H9 (cell line): Measurements from ENCODE around the gene TLE5. TPM values are rescaled to one million over a fixed set of nuclear protein-coding genes. Genes with fewer than 3 reads are reported as not detected.

ENCODE experiments used
- DNase-seq: peaks from one replicate; pipeline ENCODE4 v3.0.0-alpha.2; 2017
- H2AFZ ChIP-seq: one replicate; pipeline ENCODE4 v1.6.1; 2013; ENCODE audit warnings: mild to moderate bottlenecking, low read length, control low read depth, moderate library complexity
- H2AK5ac ChIP-seq: 2 replicates; pipeline ENCODE4 v1.6.1; 2013; ENCODE audit warnings: low read length, control low read depth, mixed read lengths; ENCODE audit not compliant: insufficient read length
- H2BK120ac ChIP-seq: one replicate; pipeline ENCODE4 v1.6.1; 2013; ENCODE audit warnings: low read depth, mild to moderate bottlenecking, low read length, control low read depth, inconsistent platforms; ENCODE audit not compliant: poor library complexity, severe bottlenecking
- H2BK12ac ChIP-seq: 2 replicates; pipeline ENCODE4 v1.6.1; 2013; ENCODE audit warnings: low read length, control low read depth, mixed read lengths, low read depth; ENCODE audit not compliant: insufficient read length
- H2BK15ac ChIP-seq: 2 replicates; pipeline ENCODE4 v1.6.1; 2013; ENCODE audit warnings: low read depth, low read length, control low read depth
- H2BK20ac ChIP-seq: one replicate; pipeline ENCODE4 v1.6.1; 2013; ENCODE audit warnings: low read depth, mild to moderate bottlenecking, low read length, control low read depth, inconsistent platforms; ENCODE audit not compliant: poor library complexity, severe bottlenecking
- H2BK5ac ChIP-seq: 2 replicates; pipeline ENCODE4 v1.6.1; 2013; ENCODE audit warnings: low read length, control low read depth, mixed read lengths; ENCODE audit not compliant: insufficient read length
- H3K14ac ChIP-seq: 2 replicates; pipeline ENCODE4 v1.6.1; 2013; ENCODE audit warnings: low read length, control low read depth; ENCODE audit not compliant: insufficient read depth
- H3K18ac ChIP-seq: 2 replicates; pipeline ENCODE4 v1.6.1; 2013; ENCODE audit warnings: low read depth, mild to moderate bottlenecking, mixed read lengths, low read length, control low read depth; ENCODE audit not compliant: insufficient read length
- H3K23ac ChIP-seq: 2 replicates; pipeline ENCODE4 v1.6.1; 2013; ENCODE audit warnings: low read length, control low read depth, mixed read lengths, low read depth; ENCODE audit not compliant: insufficient read length
- H3K23me2 ChIP-seq: 2 replicates; pipeline ENCODE4 v1.6.1; 2013; ENCODE audit warnings: low read depth, mild to moderate bottlenecking, mixed read lengths, low read length, control low read depth; ENCODE audit not compliant: insufficient read length, poor library complexity, severe bottlenecking
- H3K27ac ChIP-seq: 2 replicates; pipeline ENCODE4 v1.5.1; 2013; ENCODE audit warnings: low read length, control low read depth, mixed read lengths, low read depth; ENCODE audit not compliant: insufficient read length
- H3K27me3 ChIP-seq: 2 replicates; pipeline ENCODE4 v1.6.1; 2013; ENCODE audit warnings: low read length, control low read depth, inconsistent platforms; ENCODE audit not compliant: insufficient read depth
- H3K4ac ChIP-seq: 2 replicates; pipeline ENCODE4 v1.6.1; 2013; ENCODE audit warnings: low read depth, mild to moderate bottlenecking, control low read depth, inconsistent platforms, low read length, moderate library complexity
- H3K4me1 ChIP-seq: 2 replicates; pipeline ENCODE4 v1.6.1; 2013; ENCODE audit warnings: low read length, control low read depth, inconsistent platforms; ENCODE audit not compliant: insufficient read depth
- H3K4me2 ChIP-seq: 2 replicates; pipeline ENCODE4 v1.6.1; 2013; ENCODE audit warnings: low read length, control low read depth, mixed read lengths; ENCODE audit not compliant: insufficient read length, insufficient read depth
- H3K56ac ChIP-seq: 2 replicates; pipeline ENCODE4 v1.6.1; 2013; ENCODE audit warnings: low read depth, mild to moderate bottlenecking, mixed read lengths, low read length, control low read depth; ENCODE audit not compliant: insufficient read length
- H3K79me1 ChIP-seq: 2 replicates; pipeline ENCODE4 v1.6.1; 2013; ENCODE audit warnings: low read depth, mild to moderate bottlenecking, moderate library complexity, low read length, control low read depth, inconsistent platforms; ENCODE audit not compliant: insufficient read depth, poor library complexity, severe bottlenecking
- H3K79me2 ChIP-seq: 2 replicates; pipeline ENCODE4 v1.6.1; 2013; ENCODE audit warnings: low read length, control low read depth, inconsistent platforms; ENCODE audit not compliant: insufficient read depth
- H3K9ac ChIP-seq: 2 replicates; pipeline ENCODE4 v1.6.1; 2013; ENCODE audit warnings: low read length, control low read depth, mixed read lengths; ENCODE audit not compliant: insufficient read length; ENCODE audit errors: extremely low read depth
- H3K9me3 ChIP-seq: one replicate; pipeline ENCODE4 v1.6.1; 2013; ENCODE audit warnings: low read depth, low read length, inconsistent platforms; ENCODE audit not compliant: control insufficient read depth
- H3T11ph ChIP-seq: one replicate; pipeline ENCODE4 v1.6.1; 2013; ENCODE audit warnings: mild to moderate bottlenecking, low read length, control low read depth, inconsistent platforms
- H4K20me1 ChIP-seq: one replicate; pipeline ENCODE4 v1.6.1; 2013; ENCODE audit not compliant: control insufficient read depth, insufficient read length, insufficient read depth
- H4K5ac ChIP-seq: 2 replicates; pipeline ENCODE4 v1.6.1; 2013; ENCODE audit warnings: low read depth, mild to moderate bottlenecking, mixed read lengths, low read length, control low read depth; ENCODE audit not compliant: insufficient read length
- H4K8ac ChIP-seq: replicated peaks from 2 replicates; pipeline ENCODE4 v1.6.1; 2013; ENCODE audit warnings: low read length, control low read depth, mixed read lengths, low read depth; ENCODE audit not compliant: insufficient read length
- H4K91ac ChIP-seq: 2 replicates; pipeline ENCODE4 v1.6.1; 2013; ENCODE audit warnings: low read depth, mild to moderate bottlenecking, moderate library complexity, mixed read lengths, low read length, control low read depth; ENCODE audit not compliant: insufficient read length
- H3K27ac Mint-ChIP-seq, 3 experiments: 2 replicates in 2 of 3; 3 replicates in 1 of 3; pipeline ENCODE4 v1.8.0; 2020 to 2021; ENCODE audit warnings: mixed read lengths in 3 of 3, mild to moderate bottlenecking in 1 of 3, moderate library complexity in 1 of 3
- H3K27me3 Mint-ChIP-seq: 2 replicates; pipeline ENCODE4 v1.8.0; 2021; ENCODE audit warnings: low read depth, mild to moderate bottlenecking, moderate library complexity, mixed read lengths
- H3K36me3 Mint-ChIP-seq, 3 experiments: 2 replicates in 2 of 3; 3 replicates in 1 of 3; pipeline ENCODE4 v1.8.0; 2020 to 2021; ENCODE audit warnings: low read depth in 3 of 3, mixed read lengths in 3 of 3; ENCODE audit not compliant: insufficient read depth in 1 of 3
- H3K4me1 Mint-ChIP-seq, 2 experiments: 2 replicates each; pipeline ENCODE4 v1.8.0; 2020; ENCODE audit warnings: mixed read lengths in 2 of 2
- H3K4me3 Mint-ChIP-seq, 2 experiments: 2 replicates in 1 of 2; 3 replicates in 1 of 2; pipeline ENCODE4 v1.8.0; 2020 to 2021; ENCODE audit warnings: mild to moderate bottlenecking in 2 of 2, mixed read lengths in 2 of 2, moderate library complexity in 1 of 2
- H3K9me3 Mint-ChIP-seq, 2 experiments: 2 replicates in 1 of 2; 3 replicates in 1 of 2; pipeline ENCODE4 v1.8.0; 2020; ENCODE audit warnings: mild to moderate bottlenecking in 2 of 2, mixed read lengths in 2 of 2, moderate library complexity in 1 of 2
- CTCF ChIP-seq: fragments of 200-600 bp; sonication (generic); conservative IDR thresholded peaks from 3 replicates; pipeline ENCODE4 v1.8.0; 2021; ENCODE audit warnings: antibody characterized with exemption, mild to moderate bottlenecking
- WGBS: extraction: QIAGEN DNeasy Blood & Tissue Kit; methylation state at CpG from one replicate; pipeline ENCODE4 v1.1.7; 2013; ENCODE audit warnings: missing lambda C conversion rate, low lambda C conversion rate, mixed read lengths; ENCODE audit not compliant: insufficient read length; ENCODE audit errors: extremely low coverage; 5-methylcytosine and 5-hydroxymethylcytosine counted together
- total RNA-seq: library from RNA; stranded (reverse); gene quantifications from 2 replicates; pipeline ENCODE4 v1.2.1, GENCODE V29; 2021

The TLE5 gene
- total RNA-seq, 1 experiment from 2014 or later, result 221 TPM

DNA sequence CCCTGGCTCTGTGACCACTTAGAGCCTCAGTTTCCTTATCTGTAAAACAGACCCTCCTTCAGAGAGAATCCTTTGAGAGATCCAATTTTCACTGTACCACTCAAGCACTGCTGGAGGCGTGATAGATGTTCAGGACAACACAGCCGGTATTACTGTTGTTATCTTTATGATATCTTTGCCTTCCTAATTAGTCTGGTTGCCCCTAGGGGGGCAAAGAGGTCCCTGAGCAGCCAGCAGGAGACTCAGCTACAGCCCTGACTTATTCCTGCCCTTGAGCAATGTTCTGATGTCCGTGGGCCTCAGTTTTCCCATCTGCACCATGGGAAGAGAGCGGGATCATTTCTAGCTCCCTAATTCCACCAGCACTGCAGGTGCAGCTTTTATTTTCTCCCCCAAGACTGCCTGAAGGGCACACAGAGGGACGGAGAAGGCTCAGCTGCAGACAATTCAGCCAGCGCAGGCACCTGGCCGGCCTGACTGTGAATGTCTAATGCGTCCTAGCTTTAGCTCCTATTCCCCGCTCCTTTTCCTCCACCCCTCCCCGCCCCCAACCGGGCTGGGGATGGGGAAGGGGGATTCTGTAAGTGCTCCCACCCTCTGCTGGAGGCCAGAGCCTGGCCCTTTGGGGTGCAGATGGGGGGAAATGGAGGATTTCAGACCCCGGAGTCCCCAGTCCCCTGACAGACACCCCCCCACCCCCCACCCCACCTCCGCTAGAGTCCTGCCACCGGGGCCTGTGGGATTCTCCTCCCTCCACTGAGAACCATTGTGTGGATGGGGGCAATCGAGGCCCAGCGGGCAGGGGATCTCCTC, 16.2 kb downstream of the TLE5 start:
- Histone ChIP-seq H3K23me2 (peaks cover 9% of the 10 kb centered on the region), H3K79me2 (no peaks in the 10 kb centered on the region), H3K56ac (no peak overlapping the region), H2AFZ (no peak overlapping the region), H3K27ac (no peak overlapping the region), H2BK15ac (no peak overlapping the region), H3T11ph (no peak overlapping the region), H3K79me1 (no peaks in the 10 kb centered on the region), H3K18ac (no peak overlapping the region), H2BK20ac (no peak overlapping the region), H2BK5ac (no peak overlapping the region), H4K91ac (no peak overlapping the region), H3K4ac (no peak overlapping the region), H3K23ac (no peak overlapping the region), H3K9me3 (no peaks in the 10 kb centered on the region), H4K20me1 (no peaks in the 10 kb centered on the region), H2BK12ac (no peak overlapping the region), H4K8ac (no peak overlapping the region), H3K27me3 (no peaks in the 10 kb centered on the region), H4K5ac (no peak overlapping the region), H3K9ac (no peak overlapping the region), H3K14ac (no peak overlapping the region), H3K4me2 (peak overlapping the region; percentile 51), H3K4me1 (peaks cover 3% of the 10 kb centered on the region; the same call in 1 of the 2 replicates), H2AK5ac (no peak overlapping the region), H2BK120ac (no peak overlapping the region)
- Mint-ChIP-seq H3K4me3 (peak overlapping the region; percentile 35 to 73), H3K27me3 (peaks cover 60% of the 10 kb centered on the region), H3K4me1 (peaks cover 17 to 29% of the 10 kb centered on the region in 2 experiments), H3K36me3 (no peaks in the 10 kb centered on the region), H3K27ac (no peak overlapping the region), H3K9me3 (peaks cover 0 to 3% of the 10 kb centered on the region in 2 experiments; a peak in 2 of 5 replicates)
- WGBS, result no CpG with 5 or more reads among the region's 16 CpGs
- peak; percentile 73 for DNase-seq
- TF ChIP-seq CTCF, result no peak
